Central memory CD8-positive, alpha-beta T cell (primary cell): ENCODE measurements around the gene INPP4A.

Experiments used
- ATAC-seq: fragments of 150-1000 bp; cut with Tn5 transposase; replicated peaks from 2 replicates; pipeline ENCODE4 v1.10.0; 2022; ENCODE audit warnings: mild to moderate bottlenecking, moderate FRiP score, moderate number of reproducible peaks; ENCODE audit not compliant: poor library complexity, severe bottlenecking; ENCODE audit errors: extremely low read depth
- DNase-seq, 2 donors: peaks; one replicate each; pipeline ENCODE4 v3.0.0; 2021; ENCODE audit warnings: low spot score in 2 of 2
- H3K27ac Mint-ChIP-seq: one replicate; pipeline ENCODE4 v1.8.0; 2022; ENCODE audit warnings: low read depth, mild to moderate bottlenecking, moderate library complexity, mixed read lengths
- H3K27me3 Mint-ChIP-seq: one replicate; pipeline ENCODE4 v1.8.0; 2022; ENCODE audit warnings: mixed read lengths
- H3K36me3 Mint-ChIP-seq: one replicate; pipeline ENCODE4 v1.8.0; 2022; ENCODE audit warnings: mild to moderate bottlenecking, moderate library complexity, mixed read lengths; ENCODE audit not compliant: insufficient read depth
- H3K4me1 Mint-ChIP-seq: one replicate; pipeline ENCODE4 v1.8.0; 2022; ENCODE audit warnings: mixed read lengths
- H3K4me3 Mint-ChIP-seq: one replicate; pipeline ENCODE4 v1.8.0; 2022; ENCODE audit warnings: mild to moderate bottlenecking, moderate library complexity, mixed read lengths
- H3K9me3 Mint-ChIP-seq: one replicate; pipeline ENCODE4 v1.8.0; 2022; ENCODE audit warnings: mixed read lengths

INPP4A gene

DNA sequence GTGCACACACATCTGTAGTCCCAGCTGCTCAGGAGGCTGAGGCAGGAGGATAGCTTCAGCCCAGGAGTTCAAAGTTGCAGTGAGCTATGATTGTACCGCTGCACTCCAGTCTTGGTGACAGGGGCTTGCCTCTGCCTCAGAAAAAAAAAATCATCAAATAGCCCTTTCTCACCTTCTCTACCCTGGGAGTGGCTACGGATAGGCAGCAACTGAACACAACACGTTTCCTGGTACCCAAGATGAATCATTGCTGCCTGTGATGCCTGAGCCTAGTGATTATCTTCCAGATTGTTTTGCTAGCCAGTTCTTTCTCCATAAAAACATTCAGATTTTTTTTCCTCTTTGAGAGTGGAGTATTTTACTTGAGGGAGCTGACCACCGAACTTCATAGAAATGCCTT is 13.5 kb downstream of the INPP4A start:
- DNase-seq (no peak), ATAC-seq (peak; percentile 48)
- Mint-ChIP-seq H3K9me3 (no peaks in the 10 kb centered on the region), H3K36me3 (peaks cover 20% of the 10 kb centered on the region), H3K27ac (peak overlapping the region; percentile 90), H3K27me3 (no peaks in the 10 kb centered on the region), H3K4me1 (peaks cover 84% of the 10 kb centered on the region), H3K4me3 (peak overlapping the region; percentile 59)

DNA sequence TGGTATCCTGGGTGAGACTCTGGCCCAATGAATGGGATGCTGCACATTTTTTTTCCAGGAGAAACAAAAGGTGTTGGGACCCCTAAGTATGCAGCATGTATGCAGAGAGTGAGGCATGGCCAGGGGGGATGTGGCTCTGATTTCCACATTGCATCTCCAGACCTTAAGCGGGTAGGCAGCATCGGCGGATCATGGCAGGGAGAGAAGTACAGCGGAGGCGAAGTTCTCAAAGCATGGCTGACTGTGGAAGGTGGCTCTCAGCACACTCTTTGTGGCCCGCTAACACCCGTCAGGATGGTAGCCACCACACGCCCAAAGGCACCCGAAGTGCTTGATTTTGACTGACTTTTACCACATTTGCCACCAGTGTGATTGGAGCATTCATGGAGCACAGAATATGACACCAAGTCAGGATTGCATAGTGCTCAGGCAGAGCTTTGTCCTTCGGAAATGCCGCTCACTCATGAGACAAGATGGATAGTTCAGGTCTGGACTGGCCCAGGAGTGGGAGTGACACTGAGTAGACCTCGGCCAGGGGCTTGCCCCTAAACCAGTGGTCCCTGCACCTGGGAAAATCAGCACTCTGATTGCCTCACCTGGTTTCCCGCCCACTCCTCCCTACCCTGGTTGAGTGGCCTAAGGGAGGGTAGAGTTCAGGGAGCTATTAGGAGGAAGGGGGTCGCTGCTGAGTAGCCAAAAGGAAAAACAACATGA is 14.2 kb downstream of the INPP4A start:
- peaks cover 18% of the 10 kb centered on the region for H3K36me3 Mint-ChIP-seq
- ATAC-seq (no peak), DNase-seq (no peak)
- peaks cover 84% of the 10 kb centered on the region for H3K4me1 Mint-ChIP-seq
- peak overlapping the region; percentile 59 for H3K4me3 Mint-ChIP-seq
- no peaks in the 10 kb centered on the region for H3K27me3 Mint-ChIP-seq
- no peaks in the 10 kb centered on the region for H3K9me3 Mint-ChIP-seq
- H3K27ac Mint-ChIP-seq, result peak overlapping the region; percentile 90

DNA sequence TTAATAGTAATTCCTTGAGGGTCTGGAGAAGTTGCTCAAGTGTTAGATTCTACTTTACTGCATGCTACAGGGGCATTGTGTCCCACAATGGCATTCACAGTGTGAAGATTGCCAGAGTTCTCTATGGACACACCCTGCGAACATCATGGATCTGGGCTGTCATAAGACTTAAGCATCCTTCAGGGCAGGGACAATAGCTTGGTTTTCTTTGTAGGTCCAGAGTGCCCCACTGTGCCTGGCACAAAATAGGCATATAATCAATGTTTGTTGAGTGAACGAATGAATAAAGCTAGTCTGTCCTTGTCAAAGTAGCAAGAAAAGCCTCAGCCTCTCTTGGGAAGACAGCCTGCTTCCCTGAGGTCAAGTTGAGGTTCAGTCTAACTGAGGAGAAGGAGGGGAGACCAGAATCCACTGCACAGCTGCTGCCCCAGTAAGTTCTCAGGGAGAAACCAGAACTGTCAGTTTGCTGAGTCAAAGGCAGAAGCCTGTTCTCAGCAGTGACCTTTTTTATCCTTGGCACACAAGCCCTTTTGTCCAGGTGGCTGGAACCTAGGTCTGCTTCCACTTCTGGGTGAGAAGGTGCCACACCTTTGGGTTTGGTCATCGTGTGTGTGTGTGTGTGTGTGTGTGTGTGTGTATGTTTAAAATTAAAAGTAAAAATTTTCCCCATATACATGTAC is 15.0 kb downstream of the INPP4A start:
- H3K4me3 Mint-ChIP-seq, result peak overlapping the region; percentile 44
- peaks cover 21% of the 10 kb centered on the region for H3K36me3 Mint-ChIP-seq
- no peaks in the 10 kb centered on the region for H3K27me3 Mint-ChIP-seq
- H3K9me3 Mint-ChIP-seq, result no peaks in the 10 kb centered on the region
- ATAC-seq (no peak), DNase-seq (no peak)
- peak overlapping the region; percentile 90 for H3K27ac Mint-ChIP-seq
- H3K4me1 Mint-ChIP-seq, result peaks cover 84% of the 10 kb centered on the region

DNA sequence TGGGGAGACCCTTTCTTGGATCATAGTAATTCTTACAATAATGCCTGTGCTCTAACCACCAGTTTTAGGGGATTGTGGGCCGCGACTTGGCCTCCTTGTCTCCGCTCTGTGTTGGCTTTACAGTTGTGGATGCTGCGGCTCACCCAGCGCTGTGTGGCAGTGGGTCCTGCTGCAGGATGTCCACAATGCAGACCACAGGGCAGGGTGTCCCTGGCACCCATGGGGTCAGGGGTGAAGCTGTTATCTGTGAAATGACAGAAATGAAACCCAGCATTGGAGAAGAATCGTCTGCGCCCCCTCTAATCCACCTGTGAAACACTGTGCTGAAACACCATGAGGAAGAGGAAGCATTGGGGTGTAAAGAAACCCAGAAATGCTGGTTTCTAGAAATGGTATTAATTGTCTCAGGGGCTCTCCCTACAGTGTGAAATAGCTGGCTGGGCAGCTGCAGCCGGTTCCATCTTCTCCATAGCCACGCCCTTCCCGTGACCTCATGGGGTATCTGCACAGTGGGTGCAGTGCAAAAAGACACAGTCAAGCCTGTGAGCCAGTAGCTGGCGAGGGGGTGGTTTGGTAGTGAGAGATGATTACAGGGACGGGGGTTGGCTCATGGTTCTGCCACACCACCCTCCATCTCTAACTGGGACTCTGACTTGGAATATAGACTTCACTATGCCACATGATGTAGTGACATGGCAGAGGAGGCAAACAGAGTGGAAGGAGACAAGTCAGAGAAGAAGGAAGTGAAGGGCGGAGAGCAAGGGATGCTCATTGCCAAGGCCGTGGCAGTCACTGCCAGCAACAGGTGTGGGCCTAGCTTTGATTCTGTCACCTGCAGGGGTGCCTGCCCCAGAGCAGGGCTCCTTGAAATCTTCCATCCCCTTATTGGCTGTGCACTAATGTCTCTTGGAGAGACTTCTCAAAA is 16.2 kb downstream of the INPP4A start:
- peaks cover 15% of the 10 kb centered on the region for H3K36me3 Mint-ChIP-seq
- H3K4me3 Mint-ChIP-seq, result peak overlapping the region; percentile 44
- no peaks in the 10 kb centered on the region for H3K9me3 Mint-ChIP-seq
- H3K27me3 Mint-ChIP-seq, result no peaks in the 10 kb centered on the region
- peak overlapping the region; percentile 90 for H3K27ac Mint-ChIP-seq
- ATAC-seq (peak; percentile 59), DNase-seq (peak in 1 of 2 donors; percentile 74)
- peaks cover 84% of the 10 kb centered on the region for H3K4me1 Mint-ChIP-seq

DNA sequence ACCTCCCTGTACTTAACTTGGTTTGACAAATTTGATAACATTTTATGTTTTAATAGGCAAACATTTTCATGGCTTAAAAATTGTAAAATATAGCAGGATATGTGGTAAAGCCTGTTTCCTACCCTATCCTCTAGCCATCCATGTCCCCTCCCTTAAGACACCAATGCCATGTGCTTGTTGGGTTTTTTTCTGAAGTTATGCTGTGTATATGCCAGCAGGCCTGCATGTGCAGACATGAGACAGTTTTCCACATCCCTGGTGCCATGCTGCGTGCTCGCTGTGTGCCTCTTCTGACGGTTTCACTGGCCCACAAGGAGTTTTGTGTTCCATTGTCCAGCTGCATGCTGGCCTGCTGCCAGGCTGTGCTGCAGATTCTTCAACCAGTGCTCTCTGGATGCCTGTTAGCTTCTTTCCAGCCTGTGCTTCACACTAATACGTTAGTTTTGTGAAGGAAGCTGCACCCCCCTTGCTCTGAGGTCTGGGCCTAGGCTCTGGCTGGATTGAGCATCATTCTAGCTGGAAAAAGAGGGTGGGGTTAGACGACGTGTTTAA is 16.9 kb downstream of the INPP4A start:
- DNase-seq (no peak), ATAC-seq (no peak)
- Mint-ChIP-seq H3K27me3 (no peaks in the 10 kb centered on the region), H3K4me3 (peak overlapping the region; percentile 44), H3K4me1 (peaks cover 86% of the 10 kb centered on the region), H3K27ac (peak overlapping the region; percentile 90), H3K36me3 (peaks cover 14% of the 10 kb centered on the region), H3K9me3 (no peaks in the 10 kb centered on the region)

DNA sequence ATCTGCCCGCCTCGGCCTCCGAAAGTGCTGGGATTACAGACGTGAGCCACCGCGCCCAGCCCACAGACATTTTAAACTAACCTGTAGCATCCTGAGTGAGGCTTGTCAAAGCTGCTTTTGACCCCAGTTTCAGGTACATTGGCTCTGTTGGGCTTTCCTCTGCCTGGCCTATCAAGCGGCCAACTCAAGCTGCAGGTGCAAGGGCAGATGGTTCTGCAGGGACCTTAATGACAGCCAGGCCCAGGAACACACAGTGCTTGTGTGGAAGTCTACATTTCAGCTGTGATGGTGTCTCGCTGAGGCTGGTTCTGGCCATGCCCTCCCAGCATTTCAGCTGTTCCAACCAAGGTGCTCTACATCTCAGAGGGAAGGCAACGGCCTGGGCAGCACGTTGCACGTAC is 18.4 kb downstream of the INPP4A start:
- Mint-ChIP-seq H3K36me3 (peaks cover 16% of the 10 kb centered on the region), H3K9me3 (no peaks in the 10 kb centered on the region), H3K27ac (peak overlapping the region; percentile 94), H3K27me3 (no peaks in the 10 kb centered on the region), H3K4me1 (peaks cover 86% of the 10 kb centered on the region), H3K4me3 (peak overlapping the region; percentile 77)
- ATAC-seq, result no peak
- no peak for DNase-seq

DNA sequence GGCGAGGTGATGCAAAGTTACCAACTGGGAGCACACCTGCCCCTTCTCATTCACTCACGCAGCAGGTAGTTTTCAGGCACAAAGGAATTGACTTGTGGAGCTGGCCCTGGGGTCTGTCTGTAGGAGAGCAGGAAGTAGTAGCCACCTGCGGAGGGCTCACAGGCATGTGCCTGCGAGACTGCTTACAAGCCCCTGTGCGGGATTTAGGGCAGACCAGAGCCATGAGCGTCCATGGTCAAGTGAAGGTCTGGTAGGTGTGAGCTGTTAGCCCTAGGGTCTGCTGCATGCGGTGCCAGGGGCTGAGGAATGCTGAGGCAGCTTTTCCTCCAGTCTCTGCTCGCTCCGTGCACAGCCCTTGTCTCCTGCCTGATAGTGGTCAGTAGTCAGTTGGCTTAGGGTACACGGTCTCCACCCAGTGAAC is 18.9 kb downstream of the INPP4A start:
- Mint-ChIP-seq H3K27me3 (no peaks in the 10 kb centered on the region), H3K27ac (peak overlapping the region; percentile 94), H3K4me1 (peaks cover 86% of the 10 kb centered on the region), H3K4me3 (peak overlapping the region; percentile 77), H3K9me3 (no peaks in the 10 kb centered on the region), H3K36me3 (peaks cover 13% of the 10 kb centered on the region)
- DNase-seq, result no peak
- no peak for ATAC-seq

DNA sequence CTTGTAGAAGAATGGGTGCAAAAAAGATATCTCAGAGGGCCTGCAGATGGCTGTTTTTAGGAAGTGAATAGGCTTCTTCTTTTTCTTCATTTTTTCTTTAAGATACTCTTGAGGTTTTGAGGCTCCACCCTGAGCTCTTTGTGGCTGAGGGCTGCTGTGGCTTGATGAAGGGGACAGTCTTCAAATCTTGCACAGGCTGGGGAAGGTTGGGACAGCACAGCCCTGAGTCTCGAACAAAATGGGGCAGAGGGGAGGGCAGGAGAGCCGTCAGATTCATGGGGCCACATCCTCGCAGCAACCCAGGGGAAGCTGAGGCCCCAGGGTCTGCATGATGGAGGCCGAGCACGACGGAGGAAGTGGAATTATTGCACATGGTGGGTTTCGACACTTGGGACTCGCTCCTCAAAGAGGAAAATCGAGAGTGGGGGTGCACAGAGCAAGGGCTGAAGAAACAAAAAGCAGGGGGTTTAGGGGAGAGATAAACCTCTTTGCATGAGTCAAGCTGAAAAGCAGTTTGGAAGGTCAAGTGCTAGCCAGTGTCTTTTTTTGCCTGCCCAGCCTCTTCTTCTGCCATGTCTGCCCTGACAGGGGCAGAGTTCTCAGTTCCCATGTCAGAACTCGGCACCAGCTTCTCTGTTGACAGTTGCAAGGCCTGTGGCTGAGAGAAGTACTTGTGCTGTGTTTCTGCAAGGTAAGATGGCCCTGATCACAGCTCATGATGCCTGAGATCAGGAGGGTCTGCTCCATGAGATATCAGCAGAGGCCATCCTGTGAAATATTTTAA is 19.5 kb downstream of the INPP4A start:
- ATAC-seq (peak; percentile 13), DNase-seq (no peak)
- H3K4me1 Mint-ChIP-seq, result peaks cover 85% of the 10 kb centered on the region
- peak overlapping the region; percentile 94 for H3K27ac Mint-ChIP-seq
- H3K27me3 Mint-ChIP-seq, result no peaks in the 10 kb centered on the region
- peak overlapping the region; percentile 77 for H3K4me3 Mint-ChIP-seq
- no peaks in the 10 kb centered on the region for H3K9me3 Mint-ChIP-seq
- peaks cover 13% of the 10 kb centered on the region for H3K36me3 Mint-ChIP-seq

DNA sequence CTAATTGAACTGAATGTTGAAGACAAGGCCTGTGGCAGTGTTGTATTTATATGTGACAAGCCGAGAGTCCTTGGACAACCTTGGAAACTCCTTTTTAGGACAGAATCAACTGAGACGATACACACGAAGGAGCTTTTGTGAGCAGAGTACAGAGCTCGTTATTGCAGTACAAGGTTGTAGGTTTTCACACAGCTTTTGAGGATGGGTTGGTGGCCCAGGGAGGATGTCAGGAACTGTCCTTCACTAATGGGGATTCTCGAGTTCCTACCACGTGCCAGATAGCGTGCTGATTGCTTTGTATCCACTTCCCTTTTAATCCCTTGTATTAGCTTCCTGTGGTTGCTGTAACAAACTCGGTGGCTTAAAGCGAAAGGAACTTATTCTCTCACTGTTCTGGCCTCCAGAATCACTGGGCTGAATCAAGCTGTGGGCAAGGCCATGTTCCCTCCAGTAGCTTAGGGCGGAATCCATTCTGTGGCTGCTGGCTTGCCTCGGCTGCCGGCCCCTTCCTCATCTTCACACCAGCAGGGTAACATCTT is 20.2 kb downstream of the INPP4A start:
- ATAC-seq (peak; percentile 47), DNase-seq (peak in 1 of 2 donors; percentile 28)
- no peaks in the 10 kb centered on the region for H3K27me3 Mint-ChIP-seq
- no peaks in the 10 kb centered on the region for H3K9me3 Mint-ChIP-seq
- peak overlapping the region; percentile 77 for H3K4me3 Mint-ChIP-seq
- H3K36me3 Mint-ChIP-seq, result peaks cover 13% of the 10 kb centered on the region
- peaks cover 83% of the 10 kb centered on the region for H3K4me1 Mint-ChIP-seq
- peak overlapping the region; percentile 94 for H3K27ac Mint-ChIP-seq

DNA sequence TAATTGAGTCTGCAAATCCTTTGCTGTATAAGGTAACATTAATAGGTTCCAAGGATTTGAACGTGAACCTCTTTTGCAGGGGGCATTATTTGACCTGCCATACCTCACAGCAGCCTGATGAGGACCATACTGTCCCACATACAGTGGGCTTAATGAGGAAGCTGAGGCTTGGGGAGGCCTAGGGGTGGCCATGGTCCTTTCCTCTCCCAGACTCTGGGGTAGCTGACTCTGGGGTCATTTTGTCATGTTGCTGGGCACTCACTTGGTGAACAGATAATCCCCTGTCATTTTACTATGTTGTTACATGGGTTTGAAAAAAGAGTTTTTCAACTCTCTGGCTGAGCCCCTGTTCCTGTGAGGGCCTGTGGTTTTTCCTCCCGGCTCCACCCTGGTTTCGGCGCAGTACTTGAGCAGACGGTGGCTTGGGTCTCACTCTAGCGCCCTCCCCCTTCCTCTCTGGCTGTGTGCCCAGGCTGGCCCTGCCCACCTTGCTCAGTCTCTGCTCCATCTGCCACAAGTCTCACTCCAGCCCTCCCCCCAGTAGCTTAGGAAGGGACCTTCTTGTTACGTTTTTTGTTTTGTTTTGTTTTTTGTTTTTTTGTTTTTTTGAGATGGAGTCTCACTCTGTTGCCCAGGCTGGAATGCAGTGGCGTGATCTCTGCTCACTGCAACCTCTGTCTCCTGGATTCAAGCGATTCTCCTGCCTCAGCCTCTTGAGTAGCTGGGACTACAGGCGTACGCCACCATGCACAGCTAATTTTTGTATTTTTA is 21.0 kb downstream of the INPP4A start:
- Mint-ChIP-seq H3K9me3 (no peaks in the 10 kb centered on the region), H3K36me3 (peaks cover 15% of the 10 kb centered on the region), H3K27ac (peak overlapping the region; percentile 94), H3K4me3 (peak overlapping the region; percentile 77), H3K4me1 (peaks cover 82% of the 10 kb centered on the region), H3K27me3 (no peaks in the 10 kb centered on the region)
- ATAC-seq, result peak; percentile 59
- DNase-seq, result peak; percentile 64 to 75

DNA sequence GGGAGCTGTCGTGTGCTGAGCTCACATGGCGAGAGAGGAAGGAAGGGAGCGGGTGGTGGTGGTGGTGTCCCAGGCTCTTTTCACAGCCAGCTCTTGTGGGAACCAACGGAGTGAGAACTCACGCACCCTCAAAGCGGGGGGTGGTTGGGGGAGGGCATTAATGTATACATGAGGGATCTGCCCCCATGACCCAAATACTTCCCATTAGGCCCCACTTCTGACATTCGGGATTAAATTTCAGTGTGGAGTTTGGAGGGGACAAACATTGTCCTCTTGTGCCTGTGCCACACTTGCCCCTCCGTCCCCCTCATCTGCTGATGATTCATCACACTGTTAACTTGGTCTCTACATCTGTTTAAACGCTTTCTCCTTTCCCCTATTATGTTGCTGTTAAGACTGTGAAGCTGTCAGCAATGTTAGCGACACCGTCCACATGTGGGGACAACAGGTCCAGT is 22.5 kb downstream of the INPP4A start:
- H3K4me1 Mint-ChIP-seq, result peaks cover 85% of the 10 kb centered on the region
- peaks cover 12% of the 10 kb centered on the region for H3K36me3 Mint-ChIP-seq
- no peaks in the 10 kb centered on the region for H3K9me3 Mint-ChIP-seq
- DNase-seq (no peak), ATAC-seq (no peak)
- no peaks in the 10 kb centered on the region for H3K27me3 Mint-ChIP-seq
- H3K4me3 Mint-ChIP-seq, result peak overlapping the region; percentile 77
- H3K27ac Mint-ChIP-seq, result peak overlapping the region; percentile 94
